Measurements from ENCODE around the gene CFAP52.
"Not testable (repeated sequence)": the region's sequence is repeated elsewhere in the genome, so short reads cannot be mapped to it uniquely, and the experiment has no call there.

The CFAP52 gene

GRCh38 chr17:9576521-9577372, at the start of gene CFAP52:
Gene CFAP52, plus strand, starts transcription at chr17:9576642. Its CDS starts 54 bp downstream, at chr17:9576696.
- DNase-seq, result peak; percentile 81

- no peak for DNase-seq
Observed at GRCh38 chr17:9527788-9528187, 48.7 kb upstream of the CFAP52 start.

- no peak for DNase-seq
Observed at GRCh38 chr17:9529033-9529700, 47.3 kb upstream of the CFAP52 start.

GRCh38 chr17:9531034-9531433, 45.4 kb upstream of the CFAP52 start:
- DNase-seq, result no peak

GRCh38 chr17:9532715-9533114, 43.7 kb upstream of the CFAP52 start:
- DNase-seq, result no peak

GRCh38 chr17:9533441-9533840, 43.0 kb upstream of the CFAP52 start:
- DNase-seq, result no peak

- no peak for DNase-seq
Observed at GRCh38 chr17:9536061-9536460, 40.4 kb upstream of the CFAP52 start.

- DNase-seq, result no peak
Observed at GRCh38 chr17:9537177-9537776, 39.2 kb upstream of the CFAP52 start.

GRCh38 chr17:9538626-9539025, 37.8 kb upstream of the CFAP52 start:
- no peak for DNase-seq

GRCh38 chr17:9541718-9542117, 34.7 kb upstream of the CFAP52 start:
- DNase-seq, result no peak

GRCh38 chr17:9544221-9544620, 32.2 kb upstream of the CFAP52 start:
- no peak for DNase-seq

- no peak for DNase-seq
Observed at GRCh38 chr17:9549215-9549614, 27.2 kb upstream of the CFAP52 start.

GRCh38 chr17:9553181-9553580, 23.3 kb upstream of the CFAP52 start:
- no peak for DNase-seq

- no peak for DNase-seq
Observed at GRCh38 chr17:9553596-9553995, 22.8 kb upstream of the CFAP52 start.

- peak; percentile 20 for DNase-seq
Observed at GRCh38 chr17:9554715-9555114, 21.7 kb upstream of the CFAP52 start.

GRCh38 chr17:9557161-9557755, 19.2 kb upstream of the CFAP52 start:
- DNase-seq, result no peak

- DNase-seq, result no peak
Observed at GRCh38 chr17:9557857-9558256, 18.6 kb upstream of the CFAP52 start.

GRCh38 chr17:9564104-9564503, 12.3 kb upstream of the CFAP52 start:
- no peak for DNase-seq

- DNase-seq, result no peak
Observed at GRCh38 chr17:9566067-9566466, 10.4 kb upstream of the CFAP52 start.

GRCh38 chr17:9566739-9567138, 9.7 kb upstream of the CFAP52 start:
- not testable (repeated sequence) for DNase-seq

- DNase-seq, result no peak
Observed at GRCh38 chr17:9568004-9568403, 8.4 kb upstream of the CFAP52 start.

GRCh38 chr17:9568957-9569588, 7.4 kb upstream of the CFAP52 start:
- DNase-seq, result no peak

GRCh38 chr17:9571201-9571600, 5.2 kb upstream of the CFAP52 start:
- no peak for DNase-seq
